Measurements from ENCODE around the gene KCNC4.
A peak's percentile ranks its signal among the peaks of the same experiment; 100 is the strongest.

KCNC4 gene

DNA sequence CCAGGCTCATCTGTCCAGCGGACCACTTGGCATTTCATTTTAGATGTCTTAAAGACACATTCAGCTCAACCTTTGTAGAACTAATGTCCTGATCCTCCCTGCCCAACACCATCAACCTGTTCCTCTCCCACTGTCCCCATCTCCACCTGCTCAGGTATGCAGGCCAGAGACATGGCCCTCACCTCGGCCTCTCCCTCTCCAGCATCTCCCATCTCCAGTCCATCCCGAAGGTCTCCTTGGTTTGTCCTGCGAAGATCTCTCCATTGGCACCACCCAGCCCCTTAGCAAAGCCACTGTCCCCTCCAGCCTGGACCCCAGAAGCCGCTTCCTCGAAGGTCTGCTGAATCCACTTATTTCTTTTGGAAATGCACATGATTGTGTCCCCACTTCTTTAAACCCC, 20.9 kb upstream of the KCNC4 start:
- no peak for DNase-seq

GRCh38 chr1:110190282-110190929, 19.7 kb upstream of the KCNC4 start:
- no peak for DNase-seq

DNA sequence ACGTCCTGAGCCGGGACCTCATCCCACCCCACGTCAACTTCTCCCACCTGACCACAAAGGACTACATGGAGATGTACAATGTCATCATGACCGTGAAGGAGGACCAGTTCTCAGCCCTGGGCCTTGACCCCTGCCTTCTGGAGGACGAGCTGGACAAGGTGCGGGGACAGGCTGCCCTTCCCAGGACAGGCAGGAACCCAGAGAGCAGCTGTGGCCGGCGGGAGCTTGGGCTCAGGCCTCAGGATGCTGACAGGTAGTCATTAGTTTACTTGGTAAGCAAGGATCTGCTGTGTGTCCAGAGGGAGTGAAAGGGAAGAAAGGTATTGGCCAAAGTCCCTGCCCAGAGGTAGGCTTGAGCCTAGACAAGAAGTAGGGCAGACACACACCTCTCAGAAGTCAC, 17.6 kb upstream of the KCNC4 start:
- no peak for DNase-seq

DNA sequence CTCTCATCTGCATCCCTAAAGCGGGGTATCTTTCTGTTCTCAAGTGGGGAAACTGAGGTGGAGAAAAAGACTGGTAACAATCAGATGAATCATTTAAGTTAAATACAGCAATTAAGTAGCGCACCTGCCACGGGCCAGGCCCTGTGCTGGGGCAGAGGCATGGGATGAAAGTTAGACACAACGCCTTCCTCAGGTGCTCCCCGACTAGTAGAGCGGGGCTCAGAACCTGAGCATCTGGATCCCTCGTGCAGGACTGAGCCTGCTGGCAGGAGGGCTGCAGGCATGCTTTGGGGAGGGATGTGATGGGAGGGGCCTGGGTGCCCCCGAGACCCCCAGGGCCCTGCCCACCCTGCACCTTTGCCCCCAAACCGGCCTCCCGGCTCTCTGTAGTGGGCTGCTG, 14.9 kb upstream of the KCNC4 start:
- DNase-seq = no peak

DNA sequence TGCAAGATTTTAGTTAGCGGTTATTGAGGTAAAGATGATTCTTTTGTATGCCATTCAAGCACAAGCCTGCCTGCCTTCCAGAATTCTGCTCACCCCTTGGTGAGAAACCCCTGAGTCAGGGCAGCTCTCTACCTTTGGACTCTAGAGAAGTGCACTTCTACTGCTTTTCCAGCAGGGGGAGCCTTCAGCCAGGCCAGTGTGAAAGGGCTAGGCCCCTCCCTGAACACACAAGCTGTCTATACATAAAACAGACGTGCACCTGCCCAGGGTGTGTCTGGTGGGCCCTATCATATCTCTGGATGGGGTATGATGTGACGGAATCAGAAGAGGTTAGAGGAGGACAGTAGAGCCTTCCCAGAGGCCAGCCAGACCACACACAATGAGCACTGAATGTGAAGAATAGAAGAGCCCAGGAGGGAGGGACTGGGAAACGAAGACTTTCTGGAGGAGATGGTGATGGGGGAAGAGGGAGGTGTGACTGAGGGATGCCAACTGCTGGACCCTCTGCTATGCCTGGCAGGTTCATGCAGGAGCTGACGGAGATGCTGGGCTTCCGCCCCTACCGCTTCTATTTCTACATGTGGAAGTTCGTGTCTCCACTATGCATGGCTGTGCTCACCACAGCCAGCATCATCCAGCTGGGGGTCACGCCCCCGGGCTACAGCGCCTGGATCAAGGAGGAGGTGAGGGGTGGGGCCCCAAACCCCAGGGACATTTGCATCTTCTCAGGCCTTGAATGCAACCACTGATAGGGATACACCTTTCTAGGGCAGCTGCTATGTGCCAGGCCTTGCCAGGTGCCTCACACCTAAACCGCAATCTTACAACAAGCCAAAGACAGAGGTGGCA, 13.0 kb upstream of the KCNC4 start:
- DNase-seq = peak; percentile 54 to 61

DNA sequence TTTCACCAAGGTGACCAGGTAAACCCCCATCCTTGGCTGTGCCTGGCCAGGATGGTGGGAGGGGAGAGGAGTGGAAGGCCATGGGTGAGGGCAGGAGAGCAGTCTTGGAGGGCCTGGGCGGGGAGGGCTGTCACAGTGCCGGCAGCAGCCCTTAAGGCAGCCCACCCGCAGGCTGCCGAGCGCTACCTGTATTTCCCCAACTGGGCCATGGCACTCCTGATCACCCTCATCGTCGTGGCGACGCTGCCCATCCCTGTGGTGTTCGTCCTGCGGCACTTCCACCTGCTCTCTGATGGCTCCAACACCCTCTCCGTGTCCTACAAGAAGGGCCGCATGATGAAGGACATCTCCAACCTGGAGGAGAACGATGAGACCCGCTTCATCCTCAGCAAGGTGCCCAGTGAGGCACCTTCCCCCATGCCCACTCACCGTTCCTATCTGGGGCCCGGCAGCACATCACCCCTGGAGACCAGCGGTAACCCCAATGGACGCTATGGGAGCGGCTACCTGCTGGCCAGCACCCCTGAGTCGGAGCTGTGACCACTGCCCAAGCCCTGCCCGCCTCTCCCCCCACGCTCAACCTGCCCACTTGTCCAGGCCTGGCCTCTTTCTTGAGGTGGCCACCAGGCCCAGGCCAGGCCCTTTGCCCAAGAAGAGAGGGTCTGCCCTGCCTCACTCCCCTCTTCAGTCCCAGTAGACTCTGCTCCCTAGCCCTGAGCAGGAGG, 12.0 kb upstream of the KCNC4 start:
- no peak for DNase-seq

- DNase-seq = no peak
These were observed 11.4 kb upstream of the KCNC4 start for GRCh38 chr1:110198746-110199145.

- DNase-seq = no peak
These were observed 9.9 kb upstream of the KCNC4 start for GRCh38 chr1:110200190-110200589.

GRCh38 chr1:110200666-110201065, 9.4 kb upstream of the KCNC4 start:
- DNase-seq = no peak

GRCh38 chr1:110201157-110201825, 8.8 kb upstream of the KCNC4 start:
- DNase-seq = no peak

GRCh38 chr1:110203021-110203661, 7.0 kb upstream of the KCNC4 start:
- DNase-seq = peak; percentile 70 to 72

- no peak for DNase-seq
These were observed 5.0 kb upstream of the KCNC4 start for GRCh38 chr1:110205156-110205555.

DNA sequence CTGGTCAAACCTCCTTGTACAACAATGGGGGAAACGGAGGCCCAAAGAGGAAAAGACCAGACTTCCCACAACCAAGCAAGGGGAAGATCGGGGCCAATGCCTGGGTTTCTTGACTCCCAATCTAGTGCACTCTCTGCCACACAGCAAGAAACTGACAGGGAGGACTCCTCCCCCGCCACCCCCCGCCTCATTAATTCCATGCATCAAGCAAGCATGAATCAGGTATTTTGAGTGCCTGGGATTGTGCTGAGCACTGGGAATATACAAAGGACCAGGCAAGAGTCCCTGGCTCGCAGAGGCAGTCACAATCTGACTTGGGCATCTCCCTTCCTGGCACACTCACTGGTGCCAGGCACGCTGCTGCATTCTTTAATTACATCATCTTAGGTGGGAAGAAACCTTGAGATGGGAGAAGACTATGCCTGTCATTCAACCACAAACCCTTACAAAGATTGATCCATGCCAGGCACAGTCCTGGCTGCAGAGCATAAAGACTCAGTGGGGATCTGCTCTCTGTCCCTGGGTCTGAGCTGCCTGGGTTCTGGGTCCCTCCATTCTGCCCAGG, 4.4 kb upstream of the KCNC4 start:
- no peak for DNase-seq

- no peak for DNase-seq
These were observed 3.7 kb upstream of the KCNC4 start for GRCh38 chr1:110206261-110206920.

DNA sequence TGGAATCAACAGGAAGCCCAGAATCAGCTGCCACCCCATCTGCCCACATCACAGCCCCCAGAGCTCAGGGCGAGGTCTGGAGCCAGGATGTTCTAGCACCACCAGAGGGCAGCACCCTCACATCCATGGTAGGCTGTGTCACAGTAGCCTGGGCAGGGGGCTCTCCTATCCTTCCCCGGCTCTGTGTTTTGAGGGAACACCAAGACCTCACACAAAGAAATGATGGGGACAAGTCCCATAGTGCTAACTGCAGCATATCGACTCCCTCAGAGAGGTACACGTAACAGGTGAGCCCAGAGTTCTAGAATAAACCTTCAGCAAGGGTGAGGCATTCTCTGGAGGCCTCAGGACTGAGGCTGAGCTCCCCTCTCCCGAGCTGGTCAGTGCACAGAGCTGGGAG, 2.3 kb upstream of the KCNC4 start:
- DNase-seq = peak; percentile 82 to 85

DNA sequence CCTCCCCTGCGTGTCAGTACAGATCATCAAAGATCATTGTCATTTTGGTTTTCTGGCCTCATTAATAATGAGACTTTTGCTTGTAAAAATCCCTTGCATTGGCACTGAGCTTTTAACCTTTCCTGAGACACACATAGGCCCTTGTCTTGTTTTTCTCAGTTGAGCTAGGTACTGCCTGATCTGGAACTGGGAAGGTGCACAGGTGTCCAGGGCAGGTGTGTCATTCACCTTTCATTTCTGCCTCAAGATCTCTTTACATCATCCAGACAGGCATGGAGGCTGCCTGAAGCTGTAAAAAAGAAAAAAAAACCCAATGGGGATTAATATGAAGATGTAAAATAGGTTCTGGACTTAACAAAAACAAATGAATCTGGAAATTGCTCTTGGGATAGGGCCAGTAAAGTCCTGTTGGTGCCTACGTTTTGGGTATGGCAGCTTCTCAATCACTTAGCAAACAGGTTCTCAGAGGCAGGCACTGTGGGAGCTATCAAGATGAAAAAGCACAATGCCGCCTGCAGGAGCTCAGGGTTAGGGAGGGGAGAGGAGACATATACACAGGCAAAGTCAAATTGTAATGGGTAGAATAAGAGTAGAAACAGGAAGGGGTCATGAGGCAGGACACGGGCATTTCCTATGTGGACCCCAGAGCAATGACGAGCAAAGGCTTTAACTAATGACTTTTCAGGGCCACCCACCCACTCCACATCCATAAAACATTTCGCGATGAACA, 1.0 kb upstream of the KCNC4 start:
- no peak for DNase-seq

- peak; percentile 71 to 76 for DNase-seq
These were observed 736 bp downstream of the KCNC4 start for GRCh38 chr1:110210604-110211495.

DNA sequence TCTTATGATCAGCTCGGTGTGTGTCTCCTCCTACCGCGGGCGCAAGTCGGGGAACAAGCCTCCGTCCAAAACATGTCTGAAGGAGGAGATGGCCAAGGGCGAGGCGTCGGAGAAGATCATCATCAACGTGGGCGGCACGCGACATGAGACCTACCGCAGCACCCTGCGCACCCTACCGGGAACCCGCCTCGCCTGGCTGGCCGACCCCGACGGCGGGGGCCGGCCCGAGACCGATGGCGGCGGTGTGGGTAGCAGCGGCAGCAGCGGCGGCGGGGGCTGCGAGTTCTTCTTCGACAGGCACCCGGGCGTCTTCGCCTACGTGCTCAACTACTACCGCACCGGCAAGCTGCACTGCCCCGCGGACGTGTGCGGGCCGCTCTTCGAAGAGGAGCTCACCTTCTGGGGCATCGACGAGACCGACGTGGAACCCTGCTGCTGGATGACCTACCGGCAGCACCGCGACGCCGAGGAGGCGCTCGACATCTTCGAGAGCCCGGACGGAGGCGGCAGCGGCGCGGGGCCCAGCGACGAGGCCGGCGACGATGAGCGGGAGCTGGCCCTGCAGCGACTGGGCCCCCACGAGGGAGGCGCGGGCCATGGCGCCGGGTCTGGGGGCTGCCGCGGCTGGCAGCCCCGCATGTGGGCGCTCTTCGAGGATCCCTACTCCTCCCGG, 1.5 kb downstream of the KCNC4 start:
- DNase-seq = no peak

All from activated T-cell treated with anti-CD3 and anti-CD28 coated beads, Interleukin-2, amount 50 U/mL, for 48 hours (primary cell).